HG03378 (cell line): ENCODE data around the gene DMKN.

ENCODE experiments used
- ATAC-seq: cut with Tn5 transposase; IDR thresholded peaks from one replicate; pipeline ENCODE4 v1.9.1; 2021; ENCODE audit warnings: mild to moderate bottlenecking, moderate library complexity; ENCODE audit not compliant: unreplicated experiment

Gene DMKN

DNA sequence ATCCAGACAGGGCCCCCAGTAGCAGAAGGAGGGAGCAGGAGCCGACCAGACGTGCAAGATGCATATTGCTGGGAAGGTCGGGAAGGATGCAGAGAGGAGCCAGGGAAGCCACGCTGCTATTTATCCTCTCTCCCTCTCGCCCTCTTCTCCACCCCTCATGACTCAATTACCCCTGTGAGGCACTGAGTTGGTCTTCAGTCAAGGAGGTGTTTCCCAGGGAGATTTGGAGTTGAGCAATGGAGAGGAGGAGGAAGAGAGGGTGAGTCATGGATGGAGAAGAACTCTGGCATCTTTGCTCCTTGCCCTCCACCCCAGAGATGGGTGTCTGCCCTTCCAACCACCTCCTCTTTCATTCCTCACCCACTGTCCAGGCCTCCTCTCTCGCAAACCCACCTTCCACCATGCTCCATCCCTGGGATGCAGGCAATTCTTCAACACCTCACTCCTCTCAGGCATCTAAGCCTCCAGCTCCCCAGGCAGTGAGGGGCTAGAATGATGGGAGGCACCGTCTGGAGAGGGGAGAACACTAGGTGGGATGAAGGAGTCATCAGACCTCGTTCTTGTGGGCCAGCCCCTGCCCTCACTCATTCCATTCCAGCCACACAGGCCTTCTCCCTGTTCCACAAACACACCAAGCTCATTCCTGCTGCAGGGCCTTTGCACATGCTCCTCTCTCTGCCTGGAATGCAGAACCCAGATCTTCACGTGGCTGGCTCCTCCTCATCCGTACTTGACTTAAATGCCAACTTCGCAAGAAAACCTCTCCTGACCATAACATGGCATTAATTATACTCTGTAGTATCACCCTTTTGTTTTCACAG, 15.0 kb upstream of the DMKN start, which contains the start of gene SBSN:
Gene SBSN, minus strand, starts transcription at position 94 of the 821 bp plus-strand sequence. Its CDS starts 30 bp downstream, at position 64.
- no peak for ATAC-seq

DNA sequence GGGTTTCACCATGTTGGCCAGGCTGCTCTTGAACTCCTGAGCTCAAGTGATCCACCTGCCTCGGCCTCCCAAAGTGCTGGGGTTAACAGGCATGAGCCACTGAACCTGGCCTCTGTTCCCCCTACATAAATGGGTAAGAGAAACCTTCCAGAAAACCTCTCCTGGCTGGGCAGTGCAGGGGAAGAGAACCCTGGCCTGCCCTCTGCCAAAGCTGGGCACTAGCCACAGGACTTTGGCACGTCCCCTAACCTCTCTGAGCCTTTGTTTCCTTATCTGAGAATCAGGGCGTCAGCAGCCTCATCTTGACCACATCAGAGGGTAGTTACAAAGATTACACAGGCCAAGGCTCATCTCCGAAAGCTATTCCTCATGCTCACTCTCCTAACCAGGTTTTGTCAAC, 12.4 kb upstream of the DMKN start:
- ATAC-seq: no peak

- ATAC-seq: no peak
These were observed 10.9 kb upstream of the DMKN start for GRCh38 chr19:35524181-35524837.

DNA sequence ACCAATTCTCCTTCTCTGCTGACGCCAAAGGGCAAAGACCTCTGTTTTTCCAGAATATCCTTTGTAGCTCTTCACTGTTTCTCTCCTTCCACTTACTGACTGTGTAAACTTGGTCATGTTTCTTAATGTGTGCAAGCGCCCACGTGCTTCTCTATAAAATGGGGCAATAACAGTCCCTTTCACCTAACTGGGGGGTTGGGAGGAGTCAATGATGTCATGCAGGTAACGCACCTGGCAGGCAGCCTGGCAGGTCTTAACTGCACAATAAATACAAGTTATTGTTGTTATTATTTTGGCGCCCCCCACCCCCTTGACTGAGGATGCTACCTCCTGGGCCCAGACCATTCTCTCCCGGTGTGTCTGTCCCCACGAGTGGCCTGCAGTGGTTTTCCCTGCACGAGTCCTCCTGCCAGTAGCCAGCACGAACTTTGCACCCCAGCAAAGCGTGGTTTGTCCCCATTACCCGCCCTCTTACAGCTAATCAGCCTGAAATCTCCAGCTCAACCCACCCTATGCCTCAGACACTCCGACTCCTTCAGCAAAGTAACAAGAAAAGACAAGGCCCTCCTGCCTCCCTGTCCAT, 9.4 kb upstream of the DMKN start:
- ATAC-seq: no peak

GRCh38 chr19:35521124-35521743, 7.8 kb upstream of the DMKN start:
- ATAC-seq: no peak

DNA sequence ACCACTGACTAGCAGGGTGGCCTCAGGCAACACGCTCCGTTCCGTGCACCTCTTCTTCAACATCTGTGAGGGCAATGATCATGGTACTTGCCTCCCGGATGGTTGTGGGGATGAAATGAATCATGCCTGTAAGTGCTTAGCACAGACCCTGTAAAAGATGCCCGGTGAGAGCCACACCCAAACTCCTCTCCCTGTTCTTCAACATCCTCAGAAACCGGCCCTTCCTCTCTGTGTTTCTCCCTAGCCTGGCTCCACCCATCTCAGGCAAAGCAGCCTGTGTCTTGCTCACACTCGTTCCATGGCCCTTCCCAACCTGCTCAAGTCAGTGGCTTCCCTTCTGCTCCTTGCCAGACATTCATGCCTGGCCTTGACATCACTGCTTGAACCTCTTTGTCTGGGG, 5.8 kb upstream of the DMKN start:
- no peak for ATAC-seq

GRCh38 chr19:35518313-35518712, 4.9 kb upstream of the DMKN start:
- no peak for ATAC-seq

GRCh38 chr19:35517342-35517741, 3.9 kb upstream of the DMKN start:
- ATAC-seq: no peak

GRCh38 chr19:35516310-35516709, 2.9 kb upstream of the DMKN start:
- ATAC-seq: no peak

GRCh38 chr19:35514282-35514809, 897 bp upstream of the DMKN start:
- ATAC-seq: no peak

DNA sequence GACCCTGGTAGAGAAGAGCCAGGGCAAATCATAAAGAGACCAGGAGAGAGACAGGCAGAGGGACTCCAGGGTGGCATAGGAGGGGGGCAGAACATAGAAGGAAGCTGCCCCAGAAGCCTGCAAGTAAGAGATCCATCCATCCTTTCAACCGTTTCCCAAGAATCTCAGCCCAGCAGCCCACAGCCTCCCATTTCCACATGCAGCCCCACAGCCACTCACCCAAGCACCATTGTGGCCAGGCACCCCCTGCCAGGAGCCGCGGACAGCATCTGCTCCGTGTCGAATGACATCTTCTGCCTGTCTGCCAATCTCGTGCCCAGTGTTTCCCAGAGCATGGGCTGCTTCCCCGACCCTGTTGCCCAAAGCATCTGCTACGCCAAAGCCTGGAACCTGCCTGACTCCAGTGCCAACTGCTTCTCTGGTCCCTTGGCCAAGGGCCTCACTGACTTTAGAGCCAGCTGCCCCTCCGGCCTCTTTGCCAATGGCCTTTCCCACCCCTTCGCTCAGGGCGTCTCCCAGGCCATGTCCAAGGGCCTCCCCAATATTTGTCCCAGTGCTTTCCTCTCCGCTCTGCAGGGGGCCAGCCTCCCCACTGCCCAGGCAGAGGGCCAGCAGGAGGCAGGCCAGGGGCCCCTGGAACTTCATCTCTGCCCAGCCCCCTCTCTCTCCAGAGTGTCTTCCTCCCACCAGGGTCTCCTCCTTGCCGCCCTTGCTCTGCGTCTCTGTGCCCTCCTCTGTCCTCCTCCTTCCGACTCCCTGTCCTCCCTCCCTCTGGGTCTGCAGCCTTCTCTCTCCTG, 420 bp downstream of the DMKN start:
- ATAC-seq: no peak

- no peak for ATAC-seq
These were observed 2.1 kb downstream of the DMKN start for GRCh38 chr19:35511337-35511736.

- no peak for ATAC-seq
These were observed 2.9 kb downstream of the DMKN start for GRCh38 chr19:35510626-35510964.

DNA sequence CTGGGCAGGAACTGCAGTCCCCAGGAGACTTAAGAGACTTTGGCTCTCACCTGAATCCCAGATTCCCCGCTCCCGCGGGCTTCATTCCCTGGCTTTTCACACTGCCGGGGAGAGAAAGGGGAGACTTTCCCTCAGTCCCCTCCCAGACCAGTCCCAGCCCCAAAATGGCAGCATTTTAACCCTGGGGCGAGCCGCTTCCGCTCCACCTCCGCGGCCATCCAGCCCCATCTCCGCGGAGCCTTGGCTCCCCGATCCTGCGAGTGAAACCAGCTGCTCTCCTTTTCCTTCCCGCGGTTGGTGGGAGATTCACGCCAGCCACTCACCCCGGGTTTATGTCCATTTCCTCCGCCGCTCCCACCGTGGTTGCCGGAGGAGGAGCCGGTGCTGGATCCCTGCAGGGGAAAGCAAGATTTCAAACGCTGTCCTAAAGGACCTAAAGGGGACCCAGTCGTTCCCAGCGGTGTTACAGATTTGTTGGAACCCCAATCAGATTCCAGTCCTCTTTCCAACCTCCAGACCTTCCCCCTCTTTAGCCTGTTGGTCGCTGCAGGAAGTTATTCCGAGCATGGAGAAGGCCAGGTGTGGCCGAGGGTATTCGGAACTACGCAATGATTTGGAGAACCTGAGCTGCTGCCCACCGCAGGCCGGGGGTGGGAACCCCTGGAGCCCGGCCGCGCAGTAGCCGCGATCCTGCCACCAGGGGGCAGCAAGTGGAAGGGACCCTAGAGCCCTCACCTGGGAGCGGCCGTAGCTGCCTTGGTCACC, 3.4 kb downstream of the DMKN start:
- no peak for ATAC-seq

DNA sequence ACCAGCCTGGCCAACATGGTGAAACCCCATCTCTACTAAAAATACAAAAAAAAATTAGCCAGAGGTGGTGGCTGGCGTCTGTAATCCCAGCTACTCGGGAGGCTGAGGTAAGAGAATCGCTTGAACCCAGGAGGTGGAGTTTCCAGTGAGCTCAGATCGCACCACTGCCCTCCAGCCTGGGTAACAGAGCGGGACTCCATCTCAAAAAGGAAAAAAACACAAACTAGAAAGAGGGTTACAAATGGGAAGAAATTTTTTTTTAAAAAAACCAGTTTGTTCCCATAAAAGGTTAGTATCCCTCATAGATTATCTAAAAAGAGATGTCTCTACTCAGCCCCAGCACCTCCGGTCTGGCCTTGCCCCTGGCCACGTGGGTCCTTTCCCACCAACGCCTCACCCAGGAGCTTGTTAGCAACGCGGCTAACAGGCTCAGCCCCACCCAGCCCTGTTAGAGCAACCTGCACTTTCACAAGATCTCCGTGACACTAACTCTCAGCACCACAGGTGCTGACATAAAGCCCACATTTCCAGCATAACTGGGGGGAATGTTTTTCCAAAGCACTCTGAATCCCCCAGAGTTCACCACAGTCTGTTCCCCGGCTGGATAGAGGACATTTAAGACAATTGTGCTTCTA, 4.3 kb downstream of the DMKN start:
- ATAC-seq: no peak

DNA sequence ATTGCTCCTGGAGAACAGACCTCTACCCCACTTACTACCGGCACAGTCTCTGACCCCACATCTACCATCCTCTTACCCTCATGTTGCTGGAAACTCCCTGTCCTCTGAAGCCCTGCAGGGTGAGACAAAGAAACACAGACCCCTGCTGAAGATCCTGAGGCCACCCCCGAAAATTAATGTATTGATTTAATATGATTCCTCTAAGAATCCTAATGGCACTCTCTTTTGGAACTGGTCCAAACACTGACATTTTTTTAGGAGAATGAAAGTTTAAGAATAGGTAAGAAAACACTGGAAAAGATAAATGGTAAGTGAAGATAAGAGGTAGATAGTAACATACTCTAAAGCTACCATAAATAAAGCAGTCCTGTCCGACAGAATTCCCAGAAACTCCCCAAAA, 5.3 kb downstream of the DMKN start:
- no peak for ATAC-seq

DNA sequence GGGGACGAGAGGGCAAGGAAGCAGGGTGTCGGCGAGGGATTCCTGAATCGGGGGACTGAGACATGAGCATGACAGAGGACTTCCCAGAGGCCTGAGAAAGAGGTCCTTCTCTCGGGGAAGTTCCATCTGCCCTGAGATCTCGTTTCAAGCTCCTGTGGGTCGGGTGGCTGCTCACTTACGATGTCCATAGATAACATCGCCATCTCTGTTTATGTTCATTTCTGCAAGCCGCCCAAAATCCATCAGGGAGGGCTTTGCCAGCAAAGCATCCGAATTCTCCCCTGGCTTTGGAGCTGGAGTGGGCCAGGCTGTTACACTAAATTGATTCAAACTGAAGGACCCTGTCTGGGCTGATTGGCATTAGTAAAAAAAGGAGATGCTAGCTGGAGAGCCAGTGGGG, 5.9 kb downstream of the DMKN start:
- ATAC-seq: no peak

GRCh38 chr19:35506011-35506410, 7.4 kb downstream of the DMKN start:
- no peak for ATAC-seq

GRCh38 chr19:35502751-35503150, 10.7 kb downstream of the DMKN start:
- no peak for ATAC-seq
